Left renal cortex interstitium (tissue), 4 donors: ENCODE data around the gene CDC37L1. TPM values are rescaled to one million over a fixed set of nuclear protein-coding genes. Genes with fewer than 3 reads are reported as not detected.

Experiments used
- DNase-seq, 4 donors: peaks; one replicate each; pipeline ENCODE4 v3.0.0-alpha.2; 2013; ENCODE audit warnings: low read depth in 4 of 4, low spot score in 2 of 4, missing footprints in 1 of 4
- polyA plus RNA-seq, 4 donors: library from polyadenylated mRNA; unstranded; fragments of 120-200 nt; gene quantifications; one replicate each; pipeline ENCODE4 v1.2.1, GENCODE V29; 2013; ENCODE audit not compliant: insufficient read length in 4 of 4

CDC37L1 gene
- polyA plus RNA-seq, 4 donors: 18.9 to 22.0 (median 20.8) TPM

DNA sequence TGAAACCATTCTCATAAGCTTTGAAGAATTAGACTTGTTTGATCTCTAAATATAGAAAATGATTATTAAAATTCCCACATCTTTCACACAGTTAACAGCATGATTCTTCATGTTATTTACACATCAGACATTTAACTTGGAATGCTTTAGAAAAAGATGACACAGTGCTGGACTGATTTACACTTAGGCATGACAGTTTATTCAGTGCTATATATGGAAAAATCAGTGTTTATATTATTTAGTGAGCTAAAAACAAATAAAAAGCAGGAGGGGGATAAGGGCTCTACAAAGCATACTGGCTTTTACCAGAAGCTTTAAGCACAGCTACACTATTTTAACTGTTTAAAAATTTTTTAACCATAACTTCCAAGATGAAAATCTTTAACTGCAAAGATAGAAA, 30.0 kb downstream of the CDC37L1 start:
- DNase-seq: no peak

DNA sequence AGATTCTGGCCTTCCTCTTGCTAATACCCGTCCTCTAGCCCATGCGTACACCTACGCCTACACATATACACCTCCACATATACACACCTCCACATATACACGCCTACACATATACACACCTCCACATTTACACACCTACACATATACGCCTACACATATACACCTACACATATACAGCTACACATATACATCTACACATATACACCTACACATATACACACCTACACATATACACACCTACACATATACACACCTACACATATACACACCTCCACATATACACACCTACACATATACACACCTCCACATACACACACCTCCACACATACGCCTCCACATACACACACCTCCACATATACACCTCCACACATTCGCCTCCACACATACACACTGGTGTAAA, 34.5 kb downstream of the CDC37L1 start:
- no peak for DNase-seq

DNA sequence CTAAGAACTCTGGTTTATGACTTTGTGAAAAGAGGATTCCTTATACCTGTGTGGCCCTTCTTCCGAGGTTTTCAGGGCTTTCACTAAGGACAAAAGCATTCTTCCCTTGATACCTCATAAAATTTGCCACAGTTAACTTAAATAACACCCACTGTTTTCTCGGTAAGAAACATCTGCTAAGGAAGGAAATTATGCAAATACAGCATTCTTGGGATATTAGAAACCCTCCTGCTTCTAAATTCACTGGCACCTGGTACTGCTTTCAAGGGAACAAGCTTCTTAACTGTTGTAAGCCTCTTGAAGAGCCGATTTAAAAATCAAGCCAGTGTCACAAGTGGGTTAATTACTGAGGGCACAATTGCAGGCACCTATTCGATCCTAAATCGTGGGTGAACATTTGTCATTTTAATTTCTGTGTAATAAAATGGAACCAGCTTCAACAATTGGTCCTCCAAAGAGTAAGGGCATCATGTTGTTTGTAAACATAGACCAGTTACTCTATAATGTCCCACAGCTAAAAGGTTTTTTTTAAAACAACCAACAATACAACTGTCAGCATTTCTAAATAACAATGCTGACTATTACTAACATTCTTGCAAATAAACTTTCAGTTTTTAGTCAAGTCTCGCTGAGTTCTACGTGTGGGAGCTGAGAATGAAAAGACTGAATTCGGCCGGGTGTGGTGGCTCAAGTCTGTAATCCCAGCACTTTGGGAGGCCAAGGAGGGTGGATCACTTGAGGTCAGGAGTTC, 35.1 kb downstream of the CDC37L1 start:
- DNase-seq: no peak

DNA sequence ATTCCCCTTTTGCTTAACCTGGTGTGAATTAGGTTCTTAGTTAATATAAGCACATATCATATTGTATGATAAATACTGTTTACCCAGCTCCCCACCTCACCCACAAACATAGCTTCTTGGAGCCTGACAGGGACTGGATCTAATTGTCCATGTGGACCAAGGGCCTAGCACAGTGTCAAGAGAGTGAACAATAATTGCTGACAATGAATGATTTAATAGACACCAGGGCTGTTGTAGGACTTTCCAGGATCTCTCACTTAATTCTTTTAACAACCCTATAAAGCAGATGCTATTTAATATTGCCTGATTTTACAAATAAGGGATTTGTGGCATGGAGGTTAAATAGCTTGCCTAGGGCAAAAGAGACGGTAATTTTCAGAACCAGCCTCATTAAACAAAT, 36.8 kb downstream of the CDC37L1 start:
- no peak for DNase-seq

DNA sequence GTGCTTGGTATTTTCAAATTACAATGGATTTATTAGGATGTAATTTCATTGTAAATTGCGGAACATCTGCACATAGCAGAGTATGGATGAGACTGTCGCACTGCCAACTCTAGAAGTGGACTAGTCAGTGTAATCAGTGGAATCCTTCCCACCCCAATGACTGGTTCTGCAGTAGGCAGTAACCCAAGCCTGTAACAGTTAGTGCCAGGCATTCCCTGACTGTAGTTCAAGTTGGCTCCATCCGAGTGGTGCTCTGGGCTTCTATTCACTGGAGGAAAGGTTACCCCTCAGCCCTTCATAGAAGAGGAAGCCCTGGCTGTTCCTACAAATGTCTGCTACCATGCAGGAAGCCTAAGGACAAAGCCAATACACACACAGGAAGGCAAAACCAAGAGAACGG, 38.4 kb downstream of the CDC37L1 start:
- no peak for DNase-seq

DNA sequence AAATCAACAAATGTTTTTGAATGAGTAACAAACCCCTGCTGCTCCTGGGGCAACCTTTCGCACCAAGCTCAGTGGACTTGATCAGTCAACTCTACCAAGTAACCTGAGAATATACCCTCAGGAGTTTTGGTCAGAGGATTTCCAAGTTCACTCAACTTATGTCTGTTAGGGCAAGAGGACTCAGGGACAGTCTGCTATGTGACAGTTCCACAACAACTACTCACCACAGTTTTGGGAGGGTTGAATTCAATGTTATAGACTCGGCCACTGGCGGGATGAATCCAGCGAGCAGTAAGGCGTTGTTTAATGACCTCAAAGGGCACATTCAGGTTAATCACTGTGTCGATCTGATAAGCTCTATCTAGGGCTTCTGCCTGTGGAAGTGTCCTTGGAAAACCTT, 39.5 kb downstream of the CDC37L1 start:
- no peak for DNase-seq

DNA sequence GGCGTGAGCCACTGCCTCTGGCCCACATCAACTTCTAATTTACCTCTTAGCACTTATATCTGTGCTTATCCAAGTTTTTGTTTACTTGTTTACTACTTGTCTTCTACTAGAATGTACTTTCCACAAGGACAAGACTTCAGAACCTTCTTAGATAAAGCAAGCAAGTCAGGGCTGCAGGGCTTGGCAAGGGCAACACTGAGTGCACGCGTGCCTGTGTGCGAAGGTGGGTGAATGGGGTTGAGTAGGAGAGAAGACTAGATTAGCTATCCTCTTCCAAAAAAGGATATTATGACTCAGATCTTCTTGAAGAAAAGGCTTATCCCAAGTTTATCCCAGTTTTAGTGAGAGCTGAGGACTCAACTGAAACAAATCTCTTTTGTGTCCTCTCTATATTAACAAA, 42.4 kb downstream of the CDC37L1 start:
- no peak for DNase-seq

DNA sequence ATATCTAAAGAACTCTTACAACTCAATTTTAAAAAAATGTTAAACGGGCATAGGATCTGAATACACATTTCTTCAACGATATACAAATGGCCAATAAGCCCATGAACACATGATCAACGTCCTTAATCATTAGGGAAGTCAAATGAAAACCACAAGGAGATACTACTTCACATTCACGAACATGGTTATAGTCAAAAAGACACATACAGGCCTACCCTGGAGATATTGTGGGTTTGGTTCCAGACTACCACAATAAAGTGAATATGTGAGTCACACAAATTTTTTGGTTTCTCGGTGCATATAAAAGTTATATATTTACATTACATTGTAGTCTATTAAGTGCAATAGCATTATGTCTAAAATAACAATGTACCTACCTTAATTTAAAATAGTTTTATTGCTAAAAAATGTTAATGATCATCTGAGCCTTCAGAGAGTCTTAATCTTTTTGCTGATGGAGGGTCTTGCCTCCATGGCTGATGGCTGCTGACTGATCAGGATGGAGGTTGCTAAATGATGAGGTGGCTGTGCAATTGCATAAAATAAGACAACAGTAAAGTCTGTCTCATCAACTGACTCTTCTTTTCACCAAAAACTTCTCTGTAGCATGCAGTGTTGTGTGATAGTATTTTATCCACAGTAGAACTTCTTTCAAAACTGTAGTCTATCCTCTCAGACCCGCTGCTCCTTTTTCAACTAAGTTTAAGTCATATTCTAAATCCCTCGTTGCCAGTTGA, 46.5 kb downstream of the CDC37L1 start:
- no peak for DNase-seq

DNA sequence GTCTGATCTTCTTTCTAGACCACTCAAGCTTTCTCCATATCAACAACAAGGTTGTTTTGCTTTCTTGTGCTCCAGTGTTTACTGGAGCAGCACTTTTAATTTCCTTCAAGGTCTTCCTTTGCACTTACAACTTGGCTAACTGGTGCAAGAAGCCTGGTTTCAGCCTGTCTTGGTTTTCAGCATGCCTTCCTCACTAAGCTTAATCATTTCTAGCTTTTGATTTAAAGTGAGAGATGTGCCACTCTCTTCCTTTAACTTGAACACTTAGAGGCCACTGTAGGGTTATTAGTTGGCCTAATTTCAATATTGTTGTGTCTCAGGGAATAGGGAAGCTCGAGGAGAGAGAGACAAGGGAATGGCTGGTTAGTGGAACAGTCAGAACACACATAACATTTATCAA, 48.2 kb downstream of the CDC37L1 start:
- no peak for DNase-seq

DNA sequence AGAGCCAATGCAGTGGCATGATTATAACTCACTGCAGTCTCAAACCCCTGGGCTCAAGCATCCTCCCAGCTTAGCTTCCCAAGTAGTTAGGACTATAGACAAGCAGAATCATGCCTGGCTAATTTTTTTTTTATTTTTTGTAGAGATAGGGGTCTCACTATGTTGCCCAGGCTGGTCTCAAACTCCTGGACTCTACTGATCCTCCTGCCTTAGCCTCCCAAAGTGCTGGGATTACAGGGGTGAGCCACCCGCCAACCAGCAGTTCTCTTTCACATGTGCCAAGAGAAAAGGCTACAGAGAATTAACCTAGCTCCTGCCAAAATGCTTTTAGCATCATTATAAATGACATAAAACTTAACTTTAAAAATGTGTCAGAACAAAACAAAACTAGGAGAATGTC, 53.5 kb downstream of the CDC37L1 start:
- no peak for DNase-seq

DNA sequence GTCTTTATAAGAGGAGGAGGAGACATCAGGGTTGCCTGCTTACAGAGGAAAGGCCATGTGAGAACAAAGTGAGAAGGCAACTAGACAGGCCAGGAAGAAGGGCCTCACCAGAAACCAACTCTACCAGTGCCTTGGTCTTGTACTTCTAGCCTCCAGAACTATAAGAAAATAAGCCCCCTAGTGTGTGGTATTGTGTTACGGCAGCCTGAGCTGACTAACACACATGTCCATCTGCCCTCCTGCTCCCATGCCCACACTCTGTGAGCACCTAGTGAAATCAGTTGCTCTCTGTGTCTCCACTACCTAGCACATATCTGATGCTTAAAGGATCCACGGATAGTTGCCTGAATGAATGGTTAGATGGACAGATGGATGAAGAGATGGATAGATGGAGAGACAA, 54.8 kb downstream of the CDC37L1 start:
- no peak for DNase-seq

DNA sequence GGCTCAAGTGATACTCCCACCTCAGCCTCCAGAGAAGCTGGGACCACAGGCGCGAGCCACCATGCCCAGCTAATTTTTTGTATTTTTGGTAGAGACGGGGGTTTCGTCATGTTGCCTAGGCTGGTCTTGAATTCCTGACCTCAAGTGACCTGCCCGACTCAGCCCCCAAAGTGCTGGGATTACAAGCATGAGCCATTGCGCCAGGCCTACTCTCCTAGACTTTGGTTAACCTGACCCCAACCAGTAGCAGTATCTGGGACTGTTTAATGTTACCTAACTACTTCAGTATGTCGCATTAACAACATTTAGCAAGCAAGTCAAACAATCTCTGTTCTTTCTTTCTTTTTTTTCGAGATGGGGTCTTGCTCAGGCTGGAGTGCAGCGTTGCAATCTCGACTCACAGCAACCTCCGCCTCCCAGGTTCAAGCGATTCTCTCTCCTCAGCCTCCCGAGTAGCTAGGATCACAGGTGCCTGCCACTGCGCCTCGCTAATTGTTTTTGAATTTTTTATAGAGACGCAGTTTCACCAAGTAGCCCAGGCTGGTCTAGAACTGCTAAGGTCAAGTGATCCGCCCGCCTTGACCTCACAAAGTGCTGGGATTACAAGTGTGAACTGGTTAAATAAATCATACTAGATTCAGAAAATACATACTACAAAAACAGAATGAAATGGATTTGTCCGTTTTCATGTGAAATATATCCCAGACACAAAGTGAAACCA, 59.7 kb downstream of the CDC37L1 start:
- no peak for DNase-seq

DNA sequence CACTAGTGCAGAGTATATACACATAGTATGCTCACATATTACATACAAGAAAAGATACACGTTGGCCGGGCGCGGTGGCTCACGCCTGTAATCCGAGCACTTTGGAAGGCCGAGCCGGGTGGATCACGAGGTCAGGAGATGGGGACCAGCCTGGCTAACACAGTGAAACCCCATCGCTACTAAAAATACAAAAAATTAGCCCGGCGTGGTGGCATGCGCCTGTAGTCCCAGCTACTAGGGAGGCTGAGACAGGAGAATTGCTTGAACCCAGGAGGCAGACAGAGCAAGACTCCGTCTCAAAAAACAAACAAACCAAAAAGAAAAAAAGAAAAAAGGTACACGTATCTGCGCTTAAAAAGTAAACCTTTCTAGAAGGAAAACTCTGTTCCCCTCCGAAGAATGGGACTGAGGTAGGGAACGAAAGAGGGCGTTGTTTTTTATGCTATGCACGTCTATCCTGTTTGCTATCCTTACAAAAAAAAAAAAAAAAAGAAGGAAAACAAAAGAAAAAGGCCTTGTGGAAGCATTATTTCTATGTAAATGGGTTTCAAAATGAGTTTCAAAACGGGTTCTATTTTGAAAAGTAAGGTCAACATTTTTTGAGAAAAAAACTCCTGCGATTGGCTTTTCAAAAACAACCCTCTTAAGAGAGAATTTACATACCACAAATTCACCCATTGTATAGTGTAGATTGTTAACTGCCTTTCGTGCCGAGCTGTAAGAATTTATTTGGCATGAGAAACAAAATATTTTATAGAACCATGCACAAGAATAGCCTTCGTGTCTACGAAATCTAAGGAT, 60.4 kb downstream of the CDC37L1 start:
- peak in 1 of 4 donors; percentile 22 for DNase-seq

DNA sequence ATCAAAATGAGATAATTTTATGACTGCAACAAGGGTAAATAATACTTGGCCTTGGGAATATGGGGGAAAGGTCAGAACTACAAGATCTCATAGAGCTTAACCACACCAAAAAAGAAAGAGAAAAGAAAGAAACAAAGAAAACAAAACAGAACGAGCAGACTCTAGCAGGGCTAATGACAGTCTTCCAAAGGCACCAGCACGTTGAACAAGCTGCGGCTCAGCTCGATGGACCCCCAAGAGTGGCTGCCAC, 60.9 kb downstream of the CDC37L1 start:
- DNase-seq: peak in 1 of 4 donors; percentile 38

DNA sequence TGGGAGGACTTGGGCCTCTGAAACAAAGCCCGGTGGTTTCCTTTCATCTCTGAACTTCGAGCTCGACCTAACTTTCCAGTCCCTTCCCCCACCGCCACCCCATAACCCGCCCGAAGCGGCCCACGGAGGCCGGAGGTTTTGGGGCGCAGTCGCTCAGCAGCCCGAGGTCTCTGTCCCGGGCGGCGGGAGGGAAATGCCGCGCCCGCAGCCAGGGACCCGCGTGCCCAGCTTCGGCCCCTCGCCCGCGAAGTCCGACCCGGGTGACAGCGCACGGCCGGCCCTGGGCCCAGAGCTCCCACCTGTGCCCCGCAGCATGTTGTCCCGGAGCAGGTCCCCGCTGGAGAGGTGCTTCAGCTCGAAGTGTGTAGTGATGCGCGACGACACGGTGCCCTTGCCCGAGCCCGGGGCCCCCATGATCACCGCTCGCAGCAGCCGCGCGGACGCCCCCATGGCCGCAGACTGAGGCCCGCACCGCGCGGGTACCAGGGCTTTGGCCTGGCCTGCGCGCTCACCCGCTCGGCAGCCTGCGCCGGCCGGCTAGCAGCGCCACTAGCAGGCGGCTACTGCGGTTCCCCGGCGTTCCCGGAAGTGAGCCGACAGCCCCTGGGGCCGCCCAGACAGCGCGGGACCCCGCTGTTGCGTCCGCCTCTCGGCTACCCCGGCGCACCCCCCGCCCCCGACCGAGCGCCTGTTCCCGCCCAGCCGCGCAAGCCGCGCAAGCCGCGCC, 61.4 kb downstream of the CDC37L1 start, which contains the start of gene AK3:
Gene AK3, minus strand, starts transcription at position 565 of the 727 bp plus-strand sequence. Its CDS starts 115 bp downstream, at position 450.
- peak in 3 of 4 donors; percentile 62 to 82 (median 77) for DNase-seq

DNA sequence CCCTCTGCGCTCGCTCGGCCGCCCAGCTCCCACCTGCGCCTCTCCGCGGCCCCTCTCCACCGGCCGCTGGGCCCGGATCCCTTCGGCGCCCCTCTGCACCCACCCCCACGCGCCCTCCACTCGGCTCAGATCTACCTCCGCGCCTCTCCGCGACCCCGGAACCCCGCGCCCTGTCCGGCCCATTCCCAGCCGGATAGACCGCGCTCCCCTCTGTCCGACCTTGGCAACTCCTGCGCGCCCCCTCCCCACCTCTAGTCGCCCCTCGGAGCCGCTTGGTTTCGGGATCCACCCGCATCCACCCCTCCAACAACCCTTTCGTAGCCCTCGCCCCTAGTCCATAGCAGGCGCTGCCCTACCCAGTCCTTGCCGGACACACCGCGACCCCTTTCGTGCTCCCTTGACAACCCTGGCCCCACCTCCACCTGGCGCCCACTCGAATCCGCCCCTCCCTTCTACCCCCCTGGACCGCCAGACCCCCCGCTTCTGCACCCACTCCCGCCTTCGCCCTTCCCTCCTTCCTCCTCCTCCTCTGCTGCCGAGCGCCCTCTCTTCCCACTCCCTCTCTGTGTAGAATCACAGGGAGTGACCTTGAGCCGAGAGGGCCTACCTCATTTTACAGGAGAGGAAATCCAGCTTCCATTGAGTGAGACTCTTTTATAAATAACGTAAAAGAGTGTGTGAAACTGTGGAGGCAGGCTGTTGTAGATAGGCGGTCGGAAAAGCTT, 62.2 kb downstream of the CDC37L1 start:
- no peak for DNase-seq

DNA sequence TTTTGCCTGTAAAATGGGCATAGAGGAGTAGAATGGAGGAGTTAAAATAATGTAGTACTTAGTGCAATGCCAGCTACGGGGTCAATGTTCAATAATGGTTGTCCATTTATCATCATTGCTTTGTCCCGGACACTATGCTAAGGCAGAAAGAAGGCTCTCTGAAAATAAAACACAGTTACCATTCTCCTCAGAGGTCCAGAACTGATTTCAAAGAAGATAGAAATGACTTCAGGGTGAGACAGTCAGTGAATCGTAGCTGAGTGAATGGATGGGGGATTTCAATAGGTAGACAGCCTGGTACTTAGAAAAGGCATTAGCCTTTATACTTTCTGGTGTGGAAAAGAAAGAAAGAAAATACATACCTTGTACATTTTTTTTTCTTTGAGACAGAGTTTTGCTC, 62.9 kb downstream of the CDC37L1 start:
- DNase-seq: no peak

DNA sequence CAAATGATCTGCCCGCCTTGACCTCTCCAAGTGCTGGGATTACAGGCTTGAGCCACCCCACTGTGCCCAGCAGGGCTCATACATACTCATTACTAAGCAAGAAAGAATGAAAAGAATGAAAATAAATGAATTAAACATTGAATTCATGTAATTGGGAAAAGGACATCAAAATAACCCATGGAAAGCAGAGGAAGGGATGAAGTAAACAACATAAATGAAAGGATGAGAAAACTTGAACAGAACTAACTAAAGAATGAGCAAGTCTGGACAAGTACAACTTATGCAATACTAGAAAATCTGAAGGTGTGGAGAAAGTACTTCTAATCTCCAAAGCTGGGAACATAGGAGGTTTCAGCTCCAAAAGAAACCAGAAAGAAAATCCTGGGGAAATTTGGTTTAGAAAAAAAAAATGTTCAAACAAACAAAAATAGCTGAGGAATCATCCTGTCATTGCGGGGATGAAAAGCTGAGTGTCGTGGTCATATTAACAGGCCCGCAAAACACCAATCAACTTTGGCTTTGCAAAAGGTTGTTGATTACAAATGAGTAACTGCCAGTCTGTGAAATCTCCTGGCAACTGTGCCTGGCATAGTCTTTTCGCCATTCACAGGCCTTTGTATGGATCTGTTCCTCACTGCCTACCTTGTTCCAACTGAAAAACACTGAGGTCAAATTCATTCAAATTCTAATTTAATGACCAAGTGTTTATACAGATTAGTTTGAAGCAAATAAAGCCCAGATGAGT, 63.9 kb downstream of the CDC37L1 start:
- DNase-seq: no peak
